Mesenteric fat pad (tissue), 1 donor: ENCODE results near the gene VTN. TPM values are rescaled to one million over a fixed set of nuclear protein-coding genes. Genes with fewer than 3 reads are reported as not detected.

Experiments
- DNase-seq: peaks from one replicate; pipeline ENCODE4 v3.0.0-alpha.2; 2020; ENCODE audit warnings: low spot score
- microRNA-seq: library from miRNA; unstranded; fragments of <30 nt; microRNA quantifications from one replicate; pipeline ENCODE4 v1.2.0, GENCODE V29; 2020; ENCODE audit warnings: borderline number of aligned reads
- total RNA-seq: library from RNA; stranded (reverse); fragmentation: NEBNext Ultra II Directional; extraction: Animal tissue kit (Norgen Biotek cat#: 25700); gene quantifications from one replicate; pipeline ENCODE4 v1.2.1, GENCODE V29; 2021
- donor health status: DM: yes; HTN: yes; CAD: no.

VTN gene
- total RNA-seq, 1 donor from 2014 or later, result 2.1 TPM

GRCh38 chr17:28324781-28325180 lies 45.3 kb downstream of the VTN start:
- DNase-seq, result no peak

GRCh38 chr17:28324267-28324745 lies 45.8 kb downstream of the VTN start:
- DNase-seq, result no peak

DNA sequence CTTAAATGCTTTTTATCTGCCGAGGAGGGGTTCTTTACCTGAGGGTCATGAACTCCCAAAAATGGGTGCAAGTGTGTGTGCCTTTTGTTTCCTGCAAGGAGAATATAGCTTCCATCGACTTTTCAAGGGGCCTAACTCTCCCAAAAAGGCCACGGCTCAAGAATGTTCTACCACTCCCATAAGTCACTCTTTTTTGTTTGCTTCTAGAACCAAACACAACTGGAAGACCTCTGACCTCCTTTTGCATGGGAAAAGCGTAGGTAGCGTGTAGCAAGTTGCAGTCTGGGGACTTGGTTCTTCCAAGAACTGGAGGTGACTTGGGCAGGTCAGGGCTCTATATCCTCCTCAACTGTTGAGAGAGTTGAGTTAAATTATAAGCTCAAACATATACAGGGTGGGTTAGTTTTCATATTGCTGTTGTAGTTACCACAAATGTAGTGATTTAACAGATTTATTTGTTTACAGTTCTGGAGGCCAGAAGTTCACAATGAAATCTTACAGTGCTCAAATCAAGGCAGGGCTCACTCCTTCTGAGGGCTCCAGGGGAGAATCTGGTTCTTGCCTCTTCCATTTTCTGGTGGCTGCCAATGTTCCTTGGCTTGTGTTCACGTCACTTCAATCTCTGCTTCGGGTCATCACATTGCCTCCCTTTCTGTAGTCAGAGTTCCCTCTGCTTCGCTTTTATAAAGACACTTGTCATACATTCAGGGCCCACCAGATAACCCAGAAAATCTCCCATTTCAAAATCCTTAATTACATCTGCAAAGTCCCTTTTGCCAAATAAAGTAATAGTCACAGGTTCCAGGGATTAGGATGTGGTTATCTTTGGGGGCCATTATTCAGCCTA lies 49.7 kb downstream of the VTN start:
- DNase-seq, result no peak

DNA sequence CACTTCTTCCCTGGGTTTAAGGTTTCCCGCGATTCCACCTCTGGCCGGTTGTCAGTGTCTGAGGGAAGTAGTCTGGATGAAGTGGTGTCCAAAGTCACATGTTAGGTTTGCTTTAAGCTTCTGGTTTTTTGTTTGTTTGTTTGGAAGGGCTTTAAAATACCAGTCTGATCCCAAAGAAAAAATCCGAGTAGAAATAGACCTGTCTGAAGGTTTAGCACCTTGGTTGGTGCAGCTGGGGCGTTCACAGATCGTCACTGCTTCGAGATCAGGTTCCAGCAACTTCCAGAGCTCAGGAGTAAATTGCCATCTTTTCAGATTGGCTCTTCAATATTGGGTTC lies 50.5 kb downstream of the VTN start:
- DNase-seq, result no peak

DNA sequence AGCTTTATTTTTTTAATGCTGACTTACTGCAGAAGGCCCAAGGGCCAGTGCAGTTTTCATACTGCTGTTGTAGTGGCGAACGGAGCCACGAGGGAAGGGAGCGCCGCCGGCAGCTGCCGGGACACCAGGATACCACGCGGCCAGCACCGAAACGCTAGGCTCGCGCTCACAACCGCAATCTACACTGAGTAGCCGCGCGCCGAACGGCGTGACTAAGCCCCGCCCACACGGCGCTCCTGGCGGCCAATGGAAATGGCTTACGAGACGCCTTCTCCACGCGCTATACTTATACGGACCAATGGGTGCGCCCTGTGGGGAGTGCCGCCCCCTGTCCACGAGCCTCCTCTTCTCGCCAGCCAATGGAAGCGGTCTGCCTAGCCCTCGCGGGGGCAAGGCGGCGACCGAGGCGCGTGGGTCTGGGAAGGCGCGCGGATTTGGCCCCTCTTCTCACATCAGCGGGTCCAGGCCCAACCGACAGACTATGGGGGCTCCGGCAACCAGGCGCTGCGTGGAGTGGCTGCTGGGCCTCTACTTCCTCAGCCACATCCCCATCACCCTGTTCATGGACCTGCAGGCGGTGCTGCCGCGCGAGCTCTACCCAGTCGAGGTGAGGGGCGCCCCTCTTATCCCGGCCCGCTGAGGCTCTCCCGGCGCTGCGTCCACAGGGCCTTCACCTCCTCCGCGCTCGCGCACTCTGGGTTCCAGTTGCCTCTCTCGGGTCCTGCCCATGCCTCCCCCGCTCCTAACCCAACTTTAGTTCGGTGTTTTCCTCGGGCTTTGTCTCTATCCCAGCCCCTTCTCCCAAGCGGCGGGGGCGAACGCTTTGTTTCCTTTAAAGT lies 51.1 kb downstream of the VTN start, which contains the start of gene TMEM97:
TMEM97 (plus strand) TSS at position 442 of the 839 bp plus-strand sequence; CDS start at position 482, 40 bp downstream.
- peak; percentile 98 for DNase-seq

GRCh38 chr17:28317966-28318758 lies 51.9 kb downstream of the VTN start:
- DNase-seq, result no peak

Small RNAs within 50 kb of the gene (microRNA-seq; reads per million reads assigned to microRNA genes)
- not detected for gene MIR4723

Other genes with a start within 250 kb of the VTN start
- gene TMEM97, start 51.1 kb downstream of the VTN start, total RNA-seq, result 3.1 TPM
- gene IFT20, start 34.8 kb downstream of the VTN start, total RNA-seq, result 31.3 TPM
- 61.3 TPM for gene TNFAIP1, start 34.5 kb downstream of the VTN start, total RNA-seq
- 79.3 TPM for gene POLDIP2, start 12.8 kb downstream of the VTN start, total RNA-seq
- not detected for gene SEBOX, start 5.1 kb downstream of the VTN start, total RNA-seq
- gene SARM1, start 1.4 kb upstream of the VTN start, total RNA-seq, result 10.7 TPM
- gene SLC46A1, start 35.9 kb upstream of the VTN start, total RNA-seq, result 13.0 TPM
- gene SLC13A2, start 103.3 kb upstream of the VTN start, total RNA-seq, result 0.10 TPM
- not detected for gene FOXN1, start 136.0 kb upstream of the VTN start, total RNA-seq
- 23.0 TPM for gene UNC119, start 182.3 kb upstream of the VTN start, total RNA-seq
- 50.7 TPM for gene PIGS, start 201.2 kb upstream of the VTN start, total RNA-seq
- gene ALDOC, start 206.6 kb upstream of the VTN start, total RNA-seq, result 24.8 TPM
- 3.1 TPM for gene SPAG5, start 228.7 kb upstream of the VTN start, total RNA-seq
- gene RSKR, start 243.9 kb upstream of the VTN start, total RNA-seq, result 7.6 TPM